ENCODE results near the gene NOC2L. TPM values are rescaled to one million over a fixed set of nuclear protein-coding genes. Genes with fewer than 3 reads are reported as not detected.
"Not testable (repeated sequence)": the region's sequence is repeated elsewhere in the genome, so short reads cannot be mapped to it uniquely, and the experiment has no call there.

The NOC2L gene
- polyA plus RNA-seq, 10 donors: 36.4 to 46.4 (median 39.7) TPM

GRCh38 chr1:995665-996633, 36.9 kb upstream of the NOC2L start:
- DNase-seq: peak in 1 of 3 donors; percentile 11

- DNase-seq: not testable (repeated sequence)
Observed at GRCh38 chr1:994546-994945, 35.5 kb upstream of the NOC2L start.

- no peak for DNase-seq
Observed at GRCh38 chr1:993379-993995, 34.4 kb upstream of the NOC2L start.

- DNase-seq: no peak
Observed at GRCh38 chr1:992362-992761, 33.3 kb upstream of the NOC2L start.

GRCh38 chr1:991895-992294, 32.8 kb upstream of the NOC2L start:
- no peak for DNase-seq

- not testable (repeated sequence) for DNase-seq
Observed at GRCh38 chr1:991275-991674, 32.2 kb upstream of the NOC2L start.

GRCh38 chr1:988061-988460, 29.0 kb upstream of the NOC2L start:
- DNase-seq: not testable (repeated sequence)

GRCh38 chr1:985126-985525, 26.1 kb upstream of the NOC2L start:
- no peak for DNase-seq

GRCh38 chr1:984476-984814, 25.4 kb upstream of the NOC2L start:
- no peak for DNase-seq

- peak in 1 of 3 donors; percentile 61 for DNase-seq
Observed at GRCh38 chr1:983798-984475, 24.9 kb upstream of the NOC2L start.

GRCh38 chr1:982765-983436, 23.8 kb upstream of the NOC2L start:
- no peak for DNase-seq

GRCh38 chr1:981955-982558, 23.0 kb upstream of the NOC2L start, which contains the start of gene PERM1:
Gene PERM1 (minus strand): TSS chr1:982093. CDS start chr1:981029, 1,064 bp downstream.
- no peak for DNase-seq

- no peak for DNase-seq
Observed at GRCh38 chr1:981491-981954, 22.5 kb upstream of the NOC2L start.

- no peak for DNase-seq
Observed at GRCh38 chr1:980602-981395, 21.7 kb upstream of the NOC2L start.

GRCh38 chr1:980137-980571, 21.1 kb upstream of the NOC2L start:
- no peak for DNase-seq

- DNase-seq: no peak
Observed at GRCh38 chr1:979744-980072, 20.7 kb upstream of the NOC2L start.

GRCh38 chr1:978835-979743, 20.0 kb upstream of the NOC2L start:
- DNase-seq: no peak

- DNase-seq: no peak
Observed at GRCh38 chr1:978069-978834, 19.2 kb upstream of the NOC2L start.

- DNase-seq: not testable (repeated sequence)
Observed at GRCh38 chr1:976791-977190, 17.7 kb upstream of the NOC2L start.

Measured in muscle of back (tissue), 11 donors.